SU-DHL-6 (cell line): ENCODE data around the gene MTHFSD.

ENCODE experiments used
- H2AFZ ChIP-seq: fragments of 200-600 bp; sonication (generic); 2 replicates; pipeline ENCODE4 v1.6.1; 2014; ENCODE audit warnings: low read depth, mild to moderate bottlenecking, moderate library complexity, mixed read lengths, antibody characterized with exemption, low read length; ENCODE audit not compliant: severe bottlenecking
- H3F3A ChIP-seq: fragments of 200-600 bp; shearing (Covaris generic); 2 replicates; pipeline ENCODE4 v1.6.0; 2016; ENCODE audit warnings: antibody characterized with exemption, mild to moderate bottlenecking; ENCODE audit not compliant: insufficient read depth
- H3K27ac ChIP-seq: fragments of 200-600 bp; sonication (generic); 2 replicates; pipeline ENCODE4 v1.5.1; 2016; ENCODE audit warnings: low read depth, mild to moderate bottlenecking, low read length, moderate library complexity, mixed read lengths
- H3K27me3 ChIP-seq: fragments of 200-600 bp; sonication (generic), shearing (Covaris generic); 2 replicates; pipeline ENCODE4 v1.6.0; 2014; ENCODE audit warnings: mild to moderate bottlenecking, low read length
- H3K36me3 ChIP-seq: fragments of 200-600 bp; sonication (generic); 2 replicates; pipeline ENCODE4 v1.6.1; 2014; ENCODE audit warnings: mild to moderate bottlenecking, low read length, mixed read lengths
- H3K4me2 ChIP-seq: fragments of 300-600, 200-600 bp; shearing (Covaris generic), sonication (generic); 2 replicates; pipeline ENCODE4 v1.6.0; 2014; ENCODE audit warnings: low read length, low read depth, mild to moderate bottlenecking; ENCODE audit not compliant: poor library complexity, severe bottlenecking
- H3K4me3 ChIP-seq: fragments of 200-600 bp; sonication (generic); 2 replicates; pipeline ENCODE4 v1.5.1; 2014; ENCODE audit warnings: antibody characterized with exemption, low read length, mild to moderate bottlenecking, mixed read lengths; ENCODE audit not compliant: insufficient read depth, poor library complexity, severe bottlenecking
- H3K79me2 ChIP-seq: fragments of 200-600 bp; sonication (generic); 2 replicates; pipeline ENCODE4 v1.6.1; 2014; ENCODE audit warnings: mild to moderate bottlenecking, low read length, moderate library complexity; ENCODE audit not compliant: insufficient read depth
- H3K9ac ChIP-seq: fragments of 200-600 bp; sonication (generic); 2 replicates; pipeline ENCODE4 v1.7.0; 2014; ENCODE audit warnings: mild to moderate bottlenecking, low read length
- H3K9me2 ChIP-seq: fragments of 200-600 bp; sonication (generic); replicated peaks from 2 replicates; pipeline ENCODE4 v1.6.1; 2014; ENCODE audit warnings: low read length; ENCODE audit not compliant: insufficient read depth
- H3K9me3 ChIP-seq: fragments of 200-600 bp; sonication (generic); 2 replicates; pipeline ENCODE4 v1.6.1; 2014; ENCODE audit warnings: low read length, mixed read lengths; ENCODE audit not compliant: insufficient read depth
- H4K20me1 ChIP-seq: fragments of 200-600 bp; sonication (generic); 2 replicates; pipeline ENCODE4 v1.6.1; 2014; ENCODE audit warnings: low read depth, mild to moderate bottlenecking, antibody characterized with exemption, low read length, moderate library complexity, mixed read lengths
- CTCF ChIP-seq: fragments of 200-600 bp; sonication (generic); IDR thresholded peaks from one replicate; pipeline ENCODE4 v1.5.1; 2017; ENCODE audit warnings: antibody characterized with exemption, mild to moderate bottlenecking, low read length, moderate library complexity; ENCODE audit not compliant: insufficient read depth, poor library complexity, severe bottlenecking
- EZH2phosphoT487 ChIP-seq: fragments of 200-600 bp; sonication (generic), shearing (Covaris generic); conservative IDR thresholded peaks from 2 replicates; pipeline ENCODE4 v1.6.1; 2018; ENCODE audit warnings: mild to moderate bottlenecking, antibody characterized with exemption, low read length, moderate library complexity, mixed read lengths

The MTHFSD gene

GRCh38 chr16:86550281-86550680, 4.8 kb downstream of the MTHFSD start:
- Histone ChIP-seq H4K20me1 (no peaks in the 10 kb centered on the region), H3F3A (no peaks in the 10 kb centered on the region), H3K9me3 (no peaks in the 10 kb centered on the region), H3K27ac (no peak overlapping the region), H3K4me3 (no peak overlapping the region), H3K27me3 (no peaks in the 10 kb centered on the region), H2AFZ (no peak overlapping the region), H3K9me2 (no peaks in the 10 kb centered on the region), H3K36me3 (no peaks in the 10 kb centered on the region), H3K4me2 (no peak overlapping the region), H3K9ac (no peak overlapping the region), H3K79me2 (peaks cover 3% of the 10 kb centered on the region; the same call in 1 of the 2 replicates)
- TF ChIP-seq CTCF = no peak
- no peak for TF ChIP-seq EZH2phosphoT487

- TF ChIP-seq EZH2phosphoT487 (no peak), CTCF (no peak)
- Histone ChIP-seq H3K27me3 (no peaks in the 10 kb centered on the region), H3K4me3 (no peak overlapping the region), H3K27ac (no peak overlapping the region), H3K4me2 (no peak overlapping the region), H3F3A (no peaks in the 10 kb centered on the region), H4K20me1 (no peaks in the 10 kb centered on the region), H3K36me3 (no peaks in the 10 kb centered on the region), H2AFZ (no peak overlapping the region), H3K79me2 (peaks cover 3% of the 10 kb centered on the region; the same call in 1 of the 2 replicates), H3K9me3 (no peaks in the 10 kb centered on the region), H3K9ac (no peak overlapping the region), H3K9me2 (no peaks in the 10 kb centered on the region)
Observed at GRCh38 chr16:86549893-86550190, 5.2 kb downstream of the MTHFSD start.

- no peaks in the 10 kb centered on the region; the same call in 1 of the 2 replicates for H3K79me2 ChIP-seq
- no peaks in the 10 kb centered on the region for H3K9me3 ChIP-seq
- no peaks in the 10 kb centered on the region for H3K27me3 ChIP-seq
- no peak overlapping the region for H3K9ac ChIP-seq
- no peaks in the 10 kb centered on the region for H3F3A ChIP-seq
- no peaks in the 10 kb centered on the region for H3K36me3 ChIP-seq
- H4K20me1 ChIP-seq = no peaks in the 10 kb centered on the region
- H3K4me3 ChIP-seq = no peak overlapping the region
- H3K9me2 ChIP-seq = no peaks in the 10 kb centered on the region
- H3K27ac ChIP-seq = no peak overlapping the region
- H2AFZ ChIP-seq = no peak overlapping the region
- TF ChIP-seq EZH2phosphoT487 (no peak), CTCF (no peak)
- no peak overlapping the region for H3K4me2 ChIP-seq
Observed at GRCh38 chr16:86549076-86549892, 5.8 kb downstream of the MTHFSD start.
